Testis (tissue), 2 donors: Measurements from ENCODE around the gene NFATC1.

Experiments used
- POLR2A ChIP-seq: fragments of 450-650 bp; IDR thresholded peaks from one replicate; pipeline ENCODE4 v1.6.1; 2017; ENCODE audit warnings: antibody characterized with exemption, mild to moderate bottlenecking, moderate library complexity
- TF ChIP-seq, protein P1 (sequence below), 3 experiments: fragments of 450-650 bp in 2 of 3; fragments of 200-600 bp in 1 of 3; sonication (generic) in 1 of 3; IDR thresholded peaks; one replicate each; pipeline ENCODE4 v1.5.1; 2016 to 2019; ENCODE audit warnings: antibody characterized with exemption in 3 of 3, mild to moderate bottlenecking in 2 of 3, moderate library complexity in 1 of 3

DNA sequence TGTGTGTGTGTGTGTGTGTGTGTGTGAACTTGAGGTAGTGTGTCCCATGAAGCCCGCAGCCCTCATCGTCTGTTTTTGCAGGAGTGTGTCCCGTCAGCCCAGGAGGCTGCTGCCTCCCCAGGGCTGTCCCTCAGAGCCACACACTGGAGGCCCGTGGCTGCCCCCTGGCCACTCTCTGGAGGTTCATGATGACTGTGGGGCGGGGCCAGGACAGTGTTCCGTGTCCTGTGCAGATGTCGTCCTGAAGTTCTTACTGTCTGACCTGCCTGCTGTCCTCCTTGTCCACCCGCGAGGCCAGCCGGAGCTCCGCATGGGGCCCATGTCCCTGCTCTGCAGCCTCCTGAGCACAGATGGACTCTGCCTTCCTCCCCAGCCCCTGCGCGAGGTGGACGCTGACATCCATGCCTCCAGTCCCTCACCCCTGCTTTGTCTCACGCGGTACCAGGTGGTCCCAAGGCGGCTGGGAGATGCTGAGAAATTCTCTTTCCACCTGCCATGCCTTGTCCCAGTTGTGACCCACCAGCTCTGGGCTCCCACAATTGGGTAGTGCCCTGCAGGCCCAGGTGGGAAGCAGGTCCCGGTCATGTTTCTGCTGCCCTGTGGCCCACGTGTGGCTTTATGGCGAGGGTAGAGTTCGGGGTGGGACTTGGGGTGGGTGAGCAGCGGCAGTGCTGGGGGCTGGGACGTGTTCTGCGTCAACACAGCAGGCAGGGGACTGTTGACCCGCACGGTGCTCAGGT is 92.8 kb downstream of the NFATC1 start:
- no peak for TF ChIP-seq POLR2A
- TF ChIP-seq, protein P1, sequence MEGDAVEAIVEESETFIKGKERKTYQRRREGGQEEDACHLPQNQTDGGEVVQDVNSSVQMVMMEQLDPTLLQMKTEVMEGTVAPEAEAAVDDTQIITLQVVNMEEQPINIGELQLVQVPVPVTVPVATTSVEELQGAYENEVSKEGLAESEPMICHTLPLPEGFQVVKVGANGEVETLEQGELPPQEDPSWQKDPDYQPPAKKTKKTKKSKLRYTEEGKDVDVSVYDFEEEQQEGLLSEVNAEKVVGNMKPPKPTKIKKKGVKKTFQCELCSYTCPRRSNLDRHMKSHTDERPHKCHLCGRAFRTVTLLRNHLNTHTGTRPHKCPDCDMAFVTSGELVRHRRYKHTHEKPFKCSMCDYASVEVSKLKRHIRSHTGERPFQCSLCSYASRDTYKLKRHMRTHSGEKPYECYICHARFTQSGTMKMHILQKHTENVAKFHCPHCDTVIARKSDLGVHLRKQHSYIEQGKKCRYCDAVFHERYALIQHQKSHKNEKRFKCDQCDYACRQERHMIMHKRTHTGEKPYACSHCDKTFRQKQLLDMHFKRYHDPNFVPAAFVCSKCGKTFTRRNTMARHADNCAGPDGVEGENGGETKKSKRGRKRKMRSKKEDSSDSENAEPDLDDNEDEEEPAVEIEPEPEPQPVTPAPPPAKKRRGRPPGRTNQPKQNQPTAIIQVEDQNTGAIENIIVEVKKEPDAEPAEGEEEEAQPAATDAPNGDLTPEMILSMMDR (IDR thresholded peaks at IDR 0.05) = no peak
